NCI-H2081 treated with DMSO at 0.1 percent for 48 hours (cell line): ENCODE data around the gene HOTAIR.

ENCODE experiments used
- DNase-seq: peaks from one replicate; lab custom pipeline; 2025; lab: John Stamatoyannopoulos, UW

HOTAIR gene

GRCh38 chr12:54011665-54012532, 37.1 kb upstream of the HOTAIR start:
- no peak for DNase-seq

- DNase-seq = no peak
Measured at GRCh38 chr12:54010972-54011664, 36.4 kb upstream of the HOTAIR start.

- DNase-seq = no peak
Measured at GRCh38 chr12:54010053-54010971, 35.6 kb upstream of the HOTAIR start.

GRCh38 chr12:54009171-54010052, 34.7 kb upstream of the HOTAIR start:
- DNase-seq = no peak

GRCh38 chr12:54008260-54008552, 33.5 kb upstream of the HOTAIR start:
- no peak for DNase-seq

- no peak for DNase-seq
Measured at GRCh38 chr12:54007538-54008259, 32.9 kb upstream of the HOTAIR start.

- DNase-seq = no peak
Measured at GRCh38 chr12:54006559-54007220, 31.9 kb upstream of the HOTAIR start.

- no peak for DNase-seq
Measured at GRCh38 chr12:54005853-54006558, 31.3 kb upstream of the HOTAIR start.

GRCh38 chr12:54005531-54005852, 30.7 kb upstream of the HOTAIR start:
- no peak for DNase-seq

- DNase-seq = no peak
Measured at GRCh38 chr12:54004841-54005530, 30.2 kb upstream of the HOTAIR start.

- no peak for DNase-seq
Measured at GRCh38 chr12:54004063-54004840, 29.5 kb upstream of the HOTAIR start.

GRCh38 chr12:54003625-54004024, 28.9 kb upstream of the HOTAIR start:
- DNase-seq = no peak

GRCh38 chr12:54002915-54003389, 28.2 kb upstream of the HOTAIR start:
- no peak for DNase-seq

- DNase-seq = no peak
Measured at GRCh38 chr12:54002278-54002914, 27.6 kb upstream of the HOTAIR start.

GRCh38 chr12:54001283-54002187, 26.8 kb upstream of the HOTAIR start:
- DNase-seq = no peak
